Mesenchymal stem cell (in vitro differentiated cells and primary cell): ENCODE data around the gene UBTD1. TPM values are rescaled to one million over a fixed set of nuclear protein-coding genes. Genes with fewer than 3 reads are reported as not detected.

ENCODE experiments used
- DNase-seq: peaks from one replicate; pipeline ENCODE4 v3.0.0-alpha.2; 2013
- H2AFZ ChIP-seq: one replicate; pipeline ENCODE4 v1.6.1; 2013; ENCODE audit warnings: low read depth, mild to moderate bottlenecking, control low read depth, inconsistent platforms, low read length, moderate library complexity
- H2AK5ac ChIP-seq: 2 replicates; pipeline ENCODE4 v1.6.1; 2013; ENCODE audit warnings: low read length, moderate library complexity, mild to moderate bottlenecking, inconsistent platforms; ENCODE audit not compliant: severe bottlenecking
- H2BK120ac ChIP-seq: one replicate; pipeline ENCODE4 v1.6.1; 2013; ENCODE audit warnings: low read depth, mild to moderate bottlenecking, inconsistent platforms, low read length, moderate library complexity
- H2BK12ac ChIP-seq, 2 experiments: one replicate each; pipeline ENCODE4 v1.6.1; 2013; ENCODE audit warnings: inconsistent platforms in 2 of 2, low read length in 2 of 2, mild to moderate bottlenecking in 2 of 2, moderate library complexity in 2 of 2, control low read depth in 1 of 2
- H2BK15ac ChIP-seq: one replicate; pipeline ENCODE4 v1.6.1; 2013; ENCODE audit warnings: mild to moderate bottlenecking, low read depth, inconsistent platforms; ENCODE audit not compliant: poor library complexity, severe bottlenecking
- H2BK5ac ChIP-seq: 2 replicates; pipeline ENCODE4 v1.6.1; 2013; ENCODE audit warnings: low read depth, mild to moderate bottlenecking, low read length, control low read depth, inconsistent platforms; ENCODE audit not compliant: poor library complexity, severe bottlenecking
- H3K14ac ChIP-seq, 2 experiments: one replicate each; pipeline ENCODE4 v1.6.1; 2013; ENCODE audit warnings: inconsistent platforms in 2 of 2, low read length in 2 of 2, control low read depth in 1 of 2, mild to moderate bottlenecking in 1 of 2, moderate library complexity in 1 of 2
- H3K18ac ChIP-seq, 2 experiments: one replicate each; pipeline ENCODE4 v1.6.1; 2013; ENCODE audit warnings: inconsistent platforms in 2 of 2, low read length in 2 of 2, control low read depth in 1 of 2, low read depth in 1 of 2, mild to moderate bottlenecking in 1 of 2
- H3K23ac ChIP-seq, 2 experiments: one replicate each; pipeline ENCODE4 v1.6.1; 2013; ENCODE audit warnings: inconsistent platforms in 2 of 2, low read length in 2 of 2, mild to moderate bottlenecking in 2 of 2, moderate library complexity in 2 of 2, control low read depth in 1 of 2
- H3K27ac ChIP-seq: 2 replicates; pipeline ENCODE4 v1.5.1; 2013; ENCODE audit warnings: mild to moderate bottlenecking, moderate library complexity, low read length, control low read depth, inconsistent platforms; ENCODE audit not compliant: poor library complexity, severe bottlenecking
- H3K27me3 ChIP-seq, 2 experiments: 2 replicates each; pipeline versions ENCODE4 v1.6.1 to v1.7.0; 2013; ENCODE audit warnings: low read length in 2 of 2, mild to moderate bottlenecking in 2 of 2, moderate library complexity in 2 of 2, control low read depth in 1 of 2, inconsistent platforms in 1 of 2; ENCODE audit not compliant: control insufficient read depth in 1 of 2, insufficient read depth in 1 of 2
- H3K36me3 ChIP-seq, 2 experiments: 2 replicates each; pipeline versions ENCODE4 v1.6.1 to v1.7.0; 2013; ENCODE audit warnings: low read length in 2 of 2, control low read depth in 1 of 2, inconsistent platforms in 1 of 2, low read depth in 1 of 2, mild to moderate bottlenecking in 1 of 2; ENCODE audit not compliant: insufficient read depth in 2 of 2, control insufficient read depth in 1 of 2
- H3K4ac ChIP-seq, 2 experiments: one replicate each; pipeline ENCODE4 v1.6.1; 2013; ENCODE audit warnings: inconsistent platforms in 2 of 2, low read length in 2 of 2, mild to moderate bottlenecking in 2 of 2, moderate library complexity in 2 of 2, control low read depth in 1 of 2, low read depth in 1 of 2
- H3K4me1 ChIP-seq: 2 replicates; pipeline ENCODE4 v1.6.1; 2013; ENCODE audit warnings: low read depth, low read length, control low read depth; ENCODE audit not compliant: control insufficient read depth, insufficient read depth
- H3K4me2 ChIP-seq: 2 replicates; pipeline ENCODE4 v1.6.1; 2013; ENCODE audit warnings: low read length, mild to moderate bottlenecking, inconsistent platforms; ENCODE audit not compliant: poor library complexity, severe bottlenecking
- H3K4me3 ChIP-seq, 2 experiments: 2 replicates each; pipeline versions ENCODE4 v1.5.1 to v1.7.0; 2013; ENCODE audit warnings: low read length in 2 of 2, mild to moderate bottlenecking in 2 of 2, control low read depth in 1 of 2, low read depth in 1 of 2; ENCODE audit not compliant: insufficient read depth in 1 of 2
- H3K79me1 ChIP-seq: replicated peaks from 2 replicates; pipeline ENCODE4 v1.6.1; 2013; ENCODE audit warnings: mild to moderate bottlenecking, control low read depth, low read length, inconsistent platforms; ENCODE audit not compliant: poor library complexity, severe bottlenecking
- H3K9ac ChIP-seq: 2 replicates; pipeline ENCODE4 v1.7.0; 2013; ENCODE audit warnings: mild to moderate bottlenecking, low read length, moderate library complexity
- H3K9me3 ChIP-seq: 2 replicates; pipeline ENCODE4 v1.7.0; 2013; ENCODE audit warnings: mild to moderate bottlenecking, low read length; ENCODE audit not compliant: control insufficient read depth
- H4K8ac ChIP-seq: one replicate; pipeline ENCODE4 v1.6.1; 2013; ENCODE audit warnings: inconsistent platforms, mild to moderate bottlenecking, low read length, moderate library complexity
- H4K91ac ChIP-seq: one replicate; pipeline ENCODE4 v1.6.1; 2013; ENCODE audit warnings: mild to moderate bottlenecking, low read length, inconsistent platforms
- WGBS: methylation state at CpG from one replicate; pipeline ENCODE4 v1.1.7; 2013; ENCODE audit warnings: mixed read lengths; 5-methylcytosine and 5-hydroxymethylcytosine counted together
- polyA plus RNA-seq, 2 experiments: library from polyadenylated mRNA; stranded (reverse); fragments of 200-250 nt; gene quantifications; one replicate each; pipeline ENCODE4 v1.2.3, GENCODE V29; 2013

UBTD1 gene
- 29.3 TPM for polyA plus RNA-seq (2013, experiment 1 of 2)
- 29.9 TPM for polyA plus RNA-seq (2013, experiment 2 of 2)

GRCh38 chr10:97498841-97499560, at the start of gene UBTD1:
Gene UBTD1 (plus strand): TSS chr10:97498924. CDS start chr10:97499204, 280 bp downstream.
- under 1% methylated on average over 55 of the region's 66 CpGs for WGBS
- DNase-seq: peak; percentile 72

GRCh38 chr10:97450828-97451227, 47.9 kb upstream of the UBTD1 start:
- Histone ChIP-seq H2AFZ (no peak overlapping the region), H4K91ac (no peak overlapping the region), H3K27me3 (no peaks in the 10 kb centered on the region), H2BK12ac (no peak overlapping the region), H2AK5ac (no peak overlapping the region), H3K79me1 (peaks cover 16% of the 10 kb centered on the region), H3K18ac (no peak overlapping the region), H3K4me2 (no peak overlapping the region), H3K9me3 (no peaks in the 10 kb centered on the region), H3K4ac (no peak overlapping the region), H3K9ac (no peak overlapping the region), H2BK120ac (no peak overlapping the region), H3K4me1 (peaks cover 16% of the 10 kb centered on the region), H3K4me3 (no peak overlapping the region), H2BK5ac (no peak overlapping the region), H3K36me3 (peaks cover 40 to 63% of the 10 kb centered on the region in 2 experiments), H2BK15ac (no peak overlapping the region), H3K14ac (no peak overlapping the region), H3K27ac (no peak overlapping the region), H4K8ac (no peak overlapping the region), H3K23ac (no peak overlapping the region)
- no peak for DNase-seq
- WGBS: 100% methylated on average over 1 of the region's 2 CpGs

More at GRCh38 chr10:97498841-97499560, at the start of gene UBTD1:
- Histone ChIP-seq H2AFZ (peak within 1 kb of the TSS; percentile 98), H4K8ac (peak within 1 kb of the TSS; percentile 96), H3K27ac (peak within 1 kb of the TSS; percentile 96), H2BK5ac (peak within 1 kb of the TSS; percentile 97), H2BK120ac (peak within 1 kb of the TSS; percentile 97), H2AK5ac (peak within 1 kb of the TSS; percentile 82), H3K4me2 (peak within 1 kb of the TSS; percentile 99), H3K4ac (peak within 1 kb of the TSS; percentile 60 to 100), H3K14ac (peak within 1 kb of the TSS; percentile 23 to 100), H3K18ac (peak within 1 kb of the TSS; percentile 96 to 99), H3K27me3 (no peaks in the 10 kb centered on the region), H3K4me1 (peaks cover 20% of the 10 kb centered on the region), H3K79me1 (peaks cover 7% of the 10 kb centered on the region), H3K9ac (peak within 1 kb of the TSS; percentile 89), H2BK12ac (peak within 1 kb of the TSS in 1 of 2 experiments; percentile 99), H3K23ac (peak within 1 kb of the TSS; percentile 81 to 99), H3K4me3 (peak within 1 kb of the TSS; percentile 88 to 100), H2BK15ac (peak within 1 kb of the TSS; percentile 73), H3K9me3 (no peaks in the 10 kb centered on the region), H3K36me3 (peaks cover 4 to 10% of the 10 kb centered on the region in 2 experiments), H4K91ac (peak within 1 kb of the TSS; percentile 87)

GRCh38 chr10:97451605-97452004, 47.1 kb upstream of the UBTD1 start:
- no peak overlapping the region for H3K23ac ChIP-seq
- H3K4me1 ChIP-seq: peaks cover 16% of the 10 kb centered on the region

GRCh38 chr10:97452352-97452751, 46.4 kb upstream of the UBTD1 start:
- no peak overlapping the region for H2BK5ac ChIP-seq
- peaks cover 10% of the 10 kb centered on the region for H3K4me1 ChIP-seq
- no peak overlapping the region for H3K23ac ChIP-seq
- no peak overlapping the region for H3K9ac ChIP-seq
- no peak overlapping the region for H4K91ac ChIP-seq
- H3K36me3 ChIP-seq: peaks cover 52 to 78% of the 10 kb centered on the region in 2 experiments
- H2BK15ac ChIP-seq: no peak overlapping the region
- H2AK5ac ChIP-seq: no peak overlapping the region
- peaks cover 16% of the 10 kb centered on the region for H3K79me1 ChIP-seq
- H3K27me3 ChIP-seq: no peaks in the 10 kb centered on the region
- H3K4ac ChIP-seq: no peak overlapping the region
- H2AFZ ChIP-seq: no peak overlapping the region
- no peak overlapping the region for H3K4me3 ChIP-seq
- no peak overlapping the region for H3K18ac ChIP-seq
- no peak overlapping the region for H3K4me2 ChIP-seq
- no peak for DNase-seq
- no peaks in the 10 kb centered on the region for H3K9me3 ChIP-seq
- H2BK12ac ChIP-seq: no peak overlapping the region
- H3K14ac ChIP-seq: no peak overlapping the region
- no peak overlapping the region for H3K27ac ChIP-seq
- H4K8ac ChIP-seq: no peak overlapping the region
- 96% methylated on average over 6 of the region's 6 CpGs for WGBS
- H2BK120ac ChIP-seq: no peak overlapping the region

More at GRCh38 chr10:97451605-97452004, 47.1 kb upstream of the UBTD1 start:
- no peak overlapping the region for H3K27ac ChIP-seq
- no peaks in the 10 kb centered on the region for H3K27me3 ChIP-seq
- no peak for DNase-seq
- H3K9ac ChIP-seq: no peak overlapping the region
- peaks cover 16% of the 10 kb centered on the region for H3K79me1 ChIP-seq
- no peak overlapping the region for H2BK120ac ChIP-seq
- H2BK12ac ChIP-seq: no peak overlapping the region
- peaks cover 45 to 71% of the 10 kb centered on the region in 2 experiments for H3K36me3 ChIP-seq
- no peak overlapping the region for H2BK5ac ChIP-seq
- no peak overlapping the region for H2AK5ac ChIP-seq
- no peak overlapping the region for H2AFZ ChIP-seq
- H3K14ac ChIP-seq: no peak overlapping the region
- H3K4ac ChIP-seq: no peak overlapping the region
- no peaks in the 10 kb centered on the region for H3K9me3 ChIP-seq
- no peak overlapping the region for H3K4me3 ChIP-seq
- WGBS: 95% methylated on average over 17 of the region's 17 CpGs
- H3K4me2 ChIP-seq: no peak overlapping the region
- no peak overlapping the region for H3K18ac ChIP-seq
- no peak overlapping the region for H4K91ac ChIP-seq
- no peak overlapping the region for H2BK15ac ChIP-seq
- H4K8ac ChIP-seq: no peak overlapping the region
